Astrocyte of the spinal cord (primary cell): ENCODE results near the gene DCBLD2.
A peak's percentile ranks its signal among the peaks of the same experiment; 100 is the strongest.

Source experiments
- DNase-seq: peaks from one replicate; pipeline ENCODE4 v3.0.0; 2011; ENCODE audit warnings: low read depth, low spot score
- H3K4me3 ChIP-seq: 2 replicates; pipeline ENCODE4 v1.5.1; 2011; ENCODE audit warnings: low read depth, mild to moderate bottlenecking, low read length, moderate library complexity
- CTCF ChIP-seq: IDR thresholded peaks from 2 replicates; pipeline ENCODE4 v1.5.1; 2012; ENCODE audit warnings: low read depth, mild to moderate bottlenecking, low read length, inconsistent platforms
- in situ Hi-C: cut with HindIII; loops from 2 replicates; pipeline ENCODE4 v1.10.0; 2017; ENCODE audit warnings: low sequenced_read_pairs

The DCBLD2 gene

GRCh38 chr3:98817547-98818041 lies 83.9 kb downstream of the DCBLD2 start:
- DNase-seq = peak; percentile 67
- peak; percentile 53 for TF ChIP-seq CTCF
- H3K4me3 ChIP-seq = no peak overlapping the region
- in situ Hi-C loops = no loop called here

GRCh38 chr3:98814817-98815420 lies 86.6 kb downstream of the DCBLD2 start:
- H3K4me3 ChIP-seq = no peak overlapping the region
- in situ Hi-C loops = no loop called here
- DNase-seq = peak; percentile 72
- no peak for TF ChIP-seq CTCF

DNA sequence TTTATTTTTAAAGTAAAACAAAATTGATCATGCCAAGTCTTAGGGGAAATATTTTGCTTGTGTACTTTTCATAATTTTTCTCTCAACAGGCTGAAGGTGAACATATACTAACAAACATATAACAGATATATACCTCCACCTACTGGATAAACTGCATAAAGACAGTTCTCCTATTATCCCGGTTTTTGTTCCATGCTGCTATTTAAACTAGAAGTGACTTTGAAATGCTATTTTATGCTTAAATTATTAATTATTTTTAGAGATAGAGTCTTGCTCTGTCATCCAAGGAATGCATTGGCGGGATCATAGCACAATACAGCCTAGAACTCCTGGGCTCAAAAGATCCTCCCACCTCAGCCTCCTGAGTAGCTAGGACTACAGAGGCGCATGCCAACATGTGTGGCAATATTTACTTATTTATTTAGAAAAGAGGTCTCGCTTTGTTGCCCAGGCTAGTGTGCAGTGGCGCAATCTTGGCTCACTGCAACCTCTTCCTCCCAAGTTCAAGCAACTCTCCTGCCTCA lies 88.6 kb downstream of the DCBLD2 start:
- DNase-seq = no peak
- TF ChIP-seq CTCF = peak; percentile 39
- H3K4me3 ChIP-seq = no peak overlapping the region
- in situ Hi-C loops = no loop called here

DNA sequence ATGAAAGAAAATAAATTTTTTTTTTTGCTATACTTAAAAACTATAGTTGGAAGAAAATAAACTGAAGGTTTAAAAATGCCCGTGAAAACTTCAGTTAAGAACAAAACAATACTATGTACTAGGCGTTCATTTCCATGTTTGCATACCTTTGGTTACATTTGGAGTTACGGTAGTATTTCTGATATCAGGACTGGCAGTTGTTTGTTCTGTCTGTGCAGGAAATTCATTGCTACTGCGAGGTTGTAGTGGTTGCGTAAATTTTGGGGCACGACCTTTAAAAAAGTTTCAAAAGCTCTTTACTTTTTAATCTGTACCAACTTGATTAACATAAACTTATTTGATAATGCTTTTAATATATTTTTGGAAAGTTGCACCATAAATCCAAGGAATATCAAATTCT lies 90.4 kb downstream of the DCBLD2 start:
- in situ Hi-C loops = no loop called here
- TF ChIP-seq CTCF = no peak
- no peak overlapping the region for H3K4me3 ChIP-seq
- DNase-seq = no peak

- in situ Hi-C loops = no loop called here
- no peak for DNase-seq
- H3K4me3 ChIP-seq = no peak overlapping the region
- no peak for TF ChIP-seq CTCF
Observed at GRCh38 chr3:98809557-98809956, 91.9 kb downstream of the DCBLD2 start.

DNA sequence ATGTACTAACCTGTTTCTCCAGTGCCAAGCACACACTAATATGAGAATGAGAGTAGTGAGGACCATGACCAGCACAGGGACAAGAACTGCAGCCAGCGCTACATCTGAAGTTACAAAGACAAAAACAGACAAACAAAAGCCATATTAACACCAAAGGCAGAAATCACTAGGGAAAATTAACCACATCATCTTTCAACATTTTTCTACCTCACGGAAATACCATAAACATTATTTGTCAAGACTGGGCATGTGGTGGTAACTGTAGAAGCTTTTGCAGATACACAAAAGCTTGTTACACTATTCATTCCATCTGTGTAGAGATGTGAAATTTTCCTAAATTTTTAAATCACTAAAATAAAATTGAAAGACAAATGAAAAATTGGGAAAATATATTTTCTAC lies 93.4 kb downstream of the DCBLD2 start:
- TF ChIP-seq CTCF = no peak
- in situ Hi-C loops = no loop called here
- no peak for DNase-seq
- H3K4me3 ChIP-seq = no peak overlapping the region
